OCI-LY3 (cell line): ENCODE data around the gene FADD.
A peak's percentile ranks its signal among the peaks of the same experiment; 100 is the strongest.

Source experiments
- H2AFZ ChIP-seq: fragments of 200-600, 300-600 bp; shearing (Covaris generic); 2 replicates; pipeline ENCODE4 v1.6.0; 2014; ENCODE audit warnings: antibody characterized with exemption, low read depth, low read length
- H3K27ac ChIP-seq: fragments of 200-600, 300-600 bp; sonication (generic); 2 replicates; pipeline ENCODE4 v1.5.1; 2014; ENCODE audit warnings: mild to moderate bottlenecking, low read length, moderate library complexity, mixed read lengths
- H3K27me3 ChIP-seq: fragments of 200-600, 300-600 bp; sonication (generic); 2 replicates; pipeline ENCODE4 v1.6.1; 2014; ENCODE audit warnings: low read depth, low read length, mixed read lengths
- H3K36me3 ChIP-seq: fragments of 200-600, 300-600 bp; sonication (generic); replicated peaks from 2 replicates; pipeline ENCODE3; 2014; ENCODE audit warnings: low read depth, low read length, mixed read lengths
- H3K4me1 ChIP-seq: fragments of 300-600, 200-600 bp; sonication (generic); 2 replicates; pipeline ENCODE4 v1.6.1; 2014; ENCODE audit warnings: low read length, mixed read lengths
- H3K4me2 ChIP-seq: fragments of 200-600, 300-600 bp; sonication (generic); 2 replicates; pipeline ENCODE4 v1.6.1; 2014; ENCODE audit warnings: low read length, mixed read lengths
- H3K4me3 ChIP-seq: fragments of 300-600, 200-600 bp; sonication (generic); 2 replicates; pipeline ENCODE4 v1.5.1; 2014; ENCODE audit warnings: antibody characterized with exemption, mild to moderate bottlenecking, low read length, moderate library complexity
- H3K79me2 ChIP-seq: fragments of 300-600, 200-600 bp; shearing (Covaris generic); 2 replicates; pipeline ENCODE4 v1.6.1; 2014; ENCODE audit warnings: mild to moderate bottlenecking, low read length, mixed read lengths
- H3K9ac ChIP-seq: fragments of 300-600, 200-600 bp; shearing (Covaris generic); 2 replicates; pipeline ENCODE4 v1.6.0; 2014; ENCODE audit warnings: mild to moderate bottlenecking, low read length, moderate library complexity
- H3K9me3 ChIP-seq: fragments of 200-600, 300-600 bp; shearing (Covaris generic); 2 replicates; pipeline ENCODE4 v1.6.1; 2014; ENCODE audit warnings: low read length, mixed read lengths; ENCODE audit not compliant: insufficient read depth
- H4K20me1 ChIP-seq: fragments of 200-600, 300-600 bp; sonication (generic); 2 replicates; pipeline ENCODE4 v1.6.1; 2016; ENCODE audit warnings: low read length, mixed read lengths; ENCODE audit not compliant: insufficient read depth
- CTCF ChIP-seq: fragments of 200-600, 300-600 bp; sonication (generic); IDR thresholded peaks from 2 replicates; pipeline ENCODE4 v1.5.1; 2014; ENCODE audit warnings: antibody characterized with exemption, low read length, low read depth
- EZH2phosphoT487 ChIP-seq: fragments of 200-600 bp; shearing (Covaris generic); IDR thresholded peaks from 2 replicates; pipeline ENCODE4 v1.6.1; 2018; ENCODE audit warnings: antibody characterized with exemption, mixed run types, low read depth

Gene FADD, protein sequence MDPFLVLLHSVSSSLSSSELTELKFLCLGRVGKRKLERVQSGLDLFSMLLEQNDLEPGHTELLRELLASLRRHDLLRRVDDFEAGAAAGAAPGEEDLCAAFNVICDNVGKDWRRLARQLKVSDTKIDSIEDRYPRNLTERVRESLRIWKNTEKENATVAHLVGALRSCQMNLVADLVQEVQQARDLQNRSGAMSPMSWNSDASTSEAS

GRCh38 chr11:70202920-70203750 lies at the start of gene FADD:
FADD (plus strand) TSS chr11:70203296; CDS start chr11:70203460, 164 bp downstream.
- peaks cover 45% of the 10 kb centered on the region for H3K79me2 ChIP-seq
- H3K36me3 ChIP-seq, result peaks cover 36% of the 10 kb centered on the region
- peaks cover 12% of the 10 kb centered on the region for H3K4me1 ChIP-seq
- H3K9ac ChIP-seq, result peak within 1 kb of the TSS; percentile 95
- peak within 1 kb of the TSS; percentile 69 for H3K27ac ChIP-seq
- H4K20me1 ChIP-seq, result peaks cover 37% of the 10 kb centered on the region
- peak within 1 kb of the TSS; percentile 96 for H3K4me2 ChIP-seq
- peak within 1 kb of the TSS; percentile 93 for H3K4me3 ChIP-seq
- H3K27me3 ChIP-seq, result peaks cover 4% of the 10 kb centered on the region; the same call in 1 of the 2 replicates
- H2AFZ ChIP-seq, result peak within 1 kb of the TSS; percentile 81
- no peak for TF ChIP-seq CTCF
- TF ChIP-seq EZH2phosphoT487, result no peak
- no peaks in the 10 kb centered on the region for H3K9me3 ChIP-seq

DNA sequence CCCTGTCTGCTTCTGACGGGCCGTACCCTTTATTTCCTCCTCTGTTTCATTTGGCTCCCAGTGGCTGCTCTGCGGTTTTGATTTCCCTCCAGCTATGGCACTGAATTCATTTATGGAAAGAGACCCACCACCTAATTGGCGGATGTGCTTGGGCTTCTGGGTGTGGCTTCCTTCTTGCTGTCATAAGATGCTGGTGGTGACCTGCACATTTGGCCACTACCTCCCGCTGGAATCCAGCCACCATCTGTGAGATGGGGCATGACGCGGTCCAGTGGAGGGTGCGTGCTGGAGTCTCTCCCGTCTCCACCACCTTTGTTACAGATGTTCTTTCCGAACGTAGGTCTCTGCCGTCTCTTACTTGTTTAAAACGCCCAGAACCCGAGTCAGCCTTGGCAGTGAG lies 47.7 kb upstream of the FADD start:
- no peaks in the 10 kb centered on the region for H3K9me3 ChIP-seq
- H2AFZ ChIP-seq, result no peak overlapping the region
- H3K79me2 ChIP-seq, result no peaks in the 10 kb centered on the region
- H4K20me1 ChIP-seq, result no peaks in the 10 kb centered on the region
- no peaks in the 10 kb centered on the region for H3K36me3 ChIP-seq
- H3K4me1 ChIP-seq, result no peaks in the 10 kb centered on the region
- no peak overlapping the region for H3K27ac ChIP-seq
- no peak overlapping the region for H3K4me3 ChIP-seq
- H3K9ac ChIP-seq, result no peak overlapping the region
- TF ChIP-seq EZH2phosphoT487 (no peak), CTCF (no peak)
- no peak overlapping the region for H3K4me2 ChIP-seq
- peaks cover 6% of the 10 kb centered on the region for H3K27me3 ChIP-seq

GRCh38 chr11:70156291-70157037 lies 46.6 kb upstream of the FADD start:
- Histone ChIP-seq H3K36me3 (no peaks in the 10 kb centered on the region), H3K4me1 (no peaks in the 10 kb centered on the region), H2AFZ (no peak overlapping the region), H3K9ac (no peak overlapping the region), H3K79me2 (no peaks in the 10 kb centered on the region), H3K9me3 (no peaks in the 10 kb centered on the region), H4K20me1 (no peaks in the 10 kb centered on the region), H3K4me3 (no peak overlapping the region), H3K27ac (no peak overlapping the region), H3K27me3 (no peaks in the 10 kb centered on the region), H3K4me2 (no peak overlapping the region)
- TF ChIP-seq EZH2phosphoT487 (no peak), CTCF (no peak)

- Histone ChIP-seq H3K4me1 (no peaks in the 10 kb centered on the region), H3K27ac (no peak overlapping the region), H3K4me3 (no peak overlapping the region), H3K9me3 (no peaks in the 10 kb centered on the region), H3K4me2 (no peak overlapping the region), H3K79me2 (no peaks in the 10 kb centered on the region), H4K20me1 (no peaks in the 10 kb centered on the region; the same call in 1 of the 2 replicates), H2AFZ (no peak overlapping the region), H3K9ac (no peak overlapping the region), H3K36me3 (no peaks in the 10 kb centered on the region), H3K27me3 (peaks cover 8% of the 10 kb centered on the region; the same call in 1 of the 2 replicates)
- TF ChIP-seq EZH2phosphoT487, result no peak
- peak; percentile 19 for TF ChIP-seq CTCF
These were observed 44.9 kb upstream of the FADD start for GRCh38 chr11:70158201-70158600.
